Measurements from ENCODE around the gene TM6SF1.

- TF ChIP-seq CTCF (IDR thresholded peaks at IDR 0.05 in 4 of 5, conservative IDR thresholded peaks at IDR 0.05 in 1 of 5): no peak
- TF ChIP-seq POLR2A (IDR thresholded peaks at IDR 0.05): no peak
These were observed 71.5 kb downstream of the TM6SF1 start for GRCh38 chr15:83178869-83179325.

Data from gastrocnemius medialis (tissue), 4 donors.